GM12878 (cell line): ENCODE measurements around the gene SFSWAP. TPM values are rescaled to one million over a fixed set of nuclear protein-coding genes. Genes with fewer than 3 reads are reported as not detected.

Experiments used
- ATAC-seq: fragments of 200-7000 bp; cut with Tn5 transposase; 3 replicates; pipeline ENCODE4 v1.9.1; 2020; ENCODE audit warnings: mild to moderate bottlenecking, moderate library complexity
- Bru-seq: library from RNA; stranded (reverse); fragments of 400-500 nt; gene quantifications from one replicate; lab custom pipeline; 2021; lab: Mats Ljungman, UMichigan
- BruChase-seq, 2 experiments: library from RNA; stranded (reverse); fragments of 400-500 nt; gene quantifications; one replicate each; lab custom pipeline; 2021; lab: Mats Ljungman, UMichigan
- BruUV-seq: library from RNA; stranded (reverse); fragments of 400-500 nt; replicated peaks from 2 replicates; lab custom pipeline; 2021; lab: Mats Ljungman, UMichigan
- CTCF ChIA-PET: fragments of 300-600 bp; sonication (Branson Sonifier 250); formaldehyde crosslinking; extraction: SDS; loops from one replicate; lab custom pipeline; 2021; ENCODE audit warnings: inconsistent platforms; lab: Yijun Ruan, JAX
- POLR2A ChIA-PET: fragments of 350-600 bp; formaldehyde crosslinking; extraction: SDS; loops from one replicate; lab custom pipeline; 2021; ENCODE audit warnings: inconsistent platforms; lab: Charles Lee
- RAD21 ChIA-PET: fragments of 300-600 bp; sonication (Branson Sonifier 250); formaldehyde crosslinking; loops from one replicate; lab custom pipeline; 2023; ENCODE audit warnings: antibody characterized with exemption; ENCODE audit not compliant: unreplicated experiment; lab: Charles Lee
- SMC1A ChIA-PET: fragments of 300-600 bp; sonication (Branson Sonifier 250); formaldehyde crosslinking; loops from one replicate; lab custom pipeline; 2023; ENCODE audit not compliant: unreplicated experiment, uncharacterized antibody; lab: Charles Lee
- DNase-seq: peaks from one replicate; pipeline ENCODE4 v3.0.0-alpha.2; 2011; ENCODE audit warnings: low read depth, low spot score
- FAIRE-seq: peaks from 3 replicates; lab custom pipeline; 2011; peaks lifted over from hg19 to GRCh38; lab: Jason Lieb, UNC
- H2AFZ ChIP-seq: 2 replicates; pipeline ENCODE4 v1.6.0; 2011; ENCODE audit warnings: low read depth, low read length, control low read depth; ENCODE audit not compliant: control insufficient read depth
- H3K27ac ChIP-seq: 2 replicates; pipeline ENCODE4 v1.5.1; 2011; ENCODE audit warnings: control low read depth; ENCODE audit not compliant: control insufficient read depth, insufficient read depth
- H3K27me3 ChIP-seq, 2 experiments: replicated peaks in 1 of 2; 2 replicates each; pipeline versions ENCODE4 v1.6.0 to v1.6.1; 2011; ENCODE audit warnings: low read length in 1 of 2; ENCODE audit not compliant: control insufficient read depth in 2 of 2, insufficient read depth in 2 of 2
- H3K36me3 ChIP-seq, 2 experiments: 2 replicates each; pipeline ENCODE4 v1.5.1; 2011; ENCODE audit warnings: low read length in 1 of 2; ENCODE audit not compliant: control insufficient read depth in 2 of 2, insufficient read depth in 2 of 2
- H3K4me1 ChIP-seq: 2 replicates; pipeline ENCODE4 v1.6.1; 2011; ENCODE audit warnings: mild to moderate bottlenecking, low read length, moderate library complexity, mixed read lengths; ENCODE audit not compliant: control insufficient read depth, insufficient read depth
- H3K4me2 ChIP-seq: 2 replicates; pipeline ENCODE4 v1.6.0; 2011; ENCODE audit warnings: control low read depth; ENCODE audit not compliant: control insufficient read depth, insufficient read depth
- H3K4me3 ChIP-seq: fragments of 200-600 bp; sonication (generic); 2 replicates; pipeline ENCODE4 v1.5.1; 2016
- H3K79me2 ChIP-seq: 2 replicates; pipeline ENCODE4 v1.6.0; 2011; ENCODE audit warnings: low read length; ENCODE audit not compliant: control insufficient read depth, insufficient read depth
- H3K9ac ChIP-seq: 2 replicates; pipeline ENCODE4 v1.8.0; 2011; ENCODE audit warnings: low read length, control low read depth, mixed read lengths; ENCODE audit not compliant: control insufficient read depth, insufficient read depth
- H3K9me3 ChIP-seq: replicated peaks from 3 replicates; pipeline ENCODE4 v1.5.1; 2011; ENCODE audit warnings: mild to moderate bottlenecking, low read length; ENCODE audit not compliant: control insufficient read depth, insufficient read depth
- H4K20me1 ChIP-seq: 2 replicates; pipeline ENCODE4 v1.6.0; 2011; ENCODE audit not compliant: control insufficient read depth, insufficient read depth
- ATF2 ChIP-seq: IDR thresholded peaks from 2 replicates; pipeline ENCODE4 v1.6.1; 2012; ENCODE audit warnings: low read length, inconsistent platforms
- ATF3 ChIP-seq: IDR thresholded peaks from 2 replicates; pipeline ENCODE4 v1.6.1; 2011; ENCODE audit warnings: low read depth, mild to moderate bottlenecking, low read length, moderate library complexity, borderline replicate concordance; ENCODE audit errors: extremely low read depth
- BACH1 ChIP-seq: fragments of 450-650 bp; IDR thresholded peaks from 2 replicates; pipeline ENCODE4 v1.6.1; 2017; ENCODE audit warnings: mild to moderate bottlenecking, borderline replicate concordance
- BCLAF1 ChIP-seq: fragments of 450-650 bp; IDR thresholded peaks from 2 replicates; pipeline ENCODE4 v1.6.1; 2017; ENCODE audit warnings: antibody characterized with exemption, mild to moderate bottlenecking, moderate library complexity
- CREM ChIP-seq: IDR thresholded peaks from 2 replicates; pipeline ENCODE4 v1.6.1; 2014; ENCODE audit warnings: antibody characterized with exemption, low read depth
- KDM1A ChIP-seq: fragments of 200-600 bp; sonication (generic); IDR thresholded peaks from 2 replicates; pipeline ENCODE4 v1.6.1; 2016; ENCODE audit warnings: borderline replicate concordance
- KLF5 ChIP-seq: fragments of 450-650 bp; IDR thresholded peaks from 2 replicates; pipeline ENCODE4 v1.6.1; 2014; ENCODE audit warnings: mild to moderate bottlenecking; ENCODE audit not compliant: partially characterized antibody
- NBN ChIP-seq: fragments of 450-650 bp; IDR thresholded peaks from 2 replicates; pipeline ENCODE4 v1.6.1; 2016
- NR2F1 ChIP-seq: fragments of 450-650 bp; conservative IDR thresholded peaks from 2 replicates; pipeline ENCODE4 v1.6.1; 2017; ENCODE audit warnings: mild to moderate bottlenecking
- RB1 ChIP-seq: fragments of 450-650 bp; formaldehyde crosslinking; IDR thresholded peaks from 2 replicates; pipeline ENCODE4 v1.6.1; 2017; ENCODE audit warnings: mild to moderate bottlenecking, borderline replicate concordance
- SMARCA5 ChIP-seq: fragments of 450-650 bp; IDR thresholded peaks from 2 replicates; pipeline ENCODE4 v1.6.1; 2017; ENCODE audit warnings: mild to moderate bottlenecking
- SPI1 ChIP-seq: IDR thresholded peaks from 2 replicates; pipeline ENCODE4 v1.6.1; 2011; ENCODE audit warnings: low read depth, mild to moderate bottlenecking, low read length, moderate library complexity, borderline replicate concordance; ENCODE audit not compliant: insufficient read depth
- STAT1 ChIP-seq: fragments of 450-650 bp; conservative IDR thresholded peaks from 2 replicates; pipeline ENCODE4 v1.6.1; 2014; ENCODE audit warnings: antibody characterized with exemption, mild to moderate bottlenecking
- YBX1 ChIP-seq: fragments of 450-650 bp; IDR thresholded peaks from 2 replicates; pipeline ENCODE4 v1.6.1; 2016; ENCODE audit warnings: antibody characterized with exemption
- WGBS: methylation state at CpG from one replicate; pipeline ENCODE4 v1.1.6; 2016; ENCODE audit warnings: low lambda C conversion rate; ENCODE audit not compliant: insufficient replicate concordance, insufficient coverage; ENCODE audit errors: missing lambda C conversion rate; 5-methylcytosine and 5-hydroxymethylcytosine counted together
- in situ Hi-C: fragments of 300-500 bp; cut with MboI; formaldehyde crosslinking; loops from 9 replicates; pipeline ENCODE4 v1.14.3; 2018; ENCODE audit warnings: mixed read lengths
- intact Hi-C: fragments of 100-400 bp; cut with micrococcal nuclease; formaldehyde crosslinking; loops from one replicate; pipeline ENCODE4 v1.14.2; 2022; ENCODE audit not compliant: unreplicated experiment
- long read RNA-seq, 2 experiments: library from polyadenylated mRNA; unstranded; transcript quantifications; one replicate each; pipeline ENCODE4 v2.0.0, GENCODE V29; 2019 to 2020
- polyA minus RNA-seq, 3 experiments: library from RNA; depleted of rRNA, polyadenylated mRNA; stranded (reverse); fragments of >200 nt; gene quantifications; 2 replicates each; pipeline ENCODE4 v1.2.3, GENCODE V29; 2011
- polyA plus RNA-seq, 11 experiments: library from polyadenylated mRNA; depleted of rRNA in 4 of 11; unstranded in 6 of 11; stranded (reverse) in 5 of 11; fragments of >200 nt; fragmentation: Nextera tagmentation in 4 of 11; fragmentation: Illumina TruSeq in 1 of 11; extraction: Ambion mirVana in 4 of 11; extraction: Trizol in 1 of 11; gene quantifications; 1 replicate in 1 of 11; 2 replicates in 10 of 11; pipeline versions ENCODE4 v1.2.1 to v1.2.3, GENCODE V29; 2011 to 2016; ENCODE audit warnings: inconsistent platforms in 2 of 11, missing spikeins in 2 of 11, low read depth in 1 of 11
- total RNA-seq, 4 experiments: library from RNA; depleted of rRNA in 3 of 4; stranded (reverse); fragments of >200 nt in 3 of 4; fragmentation: Illumina TruSeq in 1 of 4; extraction: Trizol in 1 of 4; gene quantifications; 2 replicates each; pipeline versions ENCODE4 v1.2.1 to v1.2.3, GENCODE V29; 2013 to 2021

The SFSWAP gene
- total RNA-seq (2013; cell fraction: nucleolus; rRNA removed): 165 and 166 TPM in 2 replicates
- total RNA-seq (2014; rRNA removed) (29.7 and 31.7 TPM in 2 replicates), total RNA-seq (2014; rRNA removed; fragmentation: Illumina TruSeq; extraction: Trizol) (20.7 and 23.2 TPM in 2 replicates), total RNA-seq (2021) (44.1 and 48.6 TPM in 2 replicates), polyA plus RNA-seq (2011; rRNA removed) (11.9 and 17.4 TPM in 2 replicates), polyA plus RNA-seq (2014; fragmentation: Illumina TruSeq; extraction: Trizol) (28.4 and 33.2 TPM in 2 replicates), polyA plus RNA-seq (2014; fragmentation: Nextera tagmentation; extraction: Ambion mirVana) (1 to 10 TPM; 1.8 to 4.2 TPM), polyA plus RNA-seq (2014; rRNA removed) (31.9 and 35.7 TPM in 2 replicates), polyA plus RNA-seq (2016; fragmentation: Nextera tagmentation; extraction: Ambion mirVana) (10 to 100 TPM; 24.2 to 25.8 TPM), polyA minus RNA-seq (2011; rRNA and poly(A)+ RNA removed) (25.0 and 36.0 TPM in 2 replicates), Bru-seq, nascent RNA (percentile 86 among the genes with signal in this experiment), BruChase-seq, experiment 1, labeled RNA remaining after a 6-hour chase (percentile 88 among the genes with signal in this experiment), BruChase-seq, experiment 2, labeled RNA remaining after a 2-hour chase (percentile 87 among the genes with signal in this experiment)
- 10.3 TPM for polyA plus RNA-seq (2011; ENCODE audit: low read depth)
- 11.7 and 19.0 TPM in 2 replicates for polyA plus RNA-seq (2011; cell fraction: cytosol; rRNA removed)
- 122 and 189 TPM in 2 replicates for polyA plus RNA-seq (2011; cell fraction: nucleus; rRNA removed)
- 19.7 and 22.3 TPM in 2 replicates for polyA plus RNA-seq (2012)
- 15.7 and 17.8 TPM in 2 replicates for polyA minus RNA-seq (2011; cell fraction: cytosol; rRNA and poly(A)+ RNA removed)
- 42.0 and 87.4 TPM in 2 replicates for polyA minus RNA-seq (2011; cell fraction: nucleus; rRNA and poly(A)+ RNA removed)
- long read RNA-seq, experiment 1, partial matches to known transcripts: 5 of 8 reads
- long read RNA-seq, experiment 1, other reads (novel, unspliced or antisense): 2 of 8 reads
- long read RNA-seq, experiment 2, partial matches to known transcripts: 8 of 9 reads
- long read RNA-seq, experiment 2, other reads (novel, unspliced or antisense): 1 of 9 reads

- ChIA-PET SMC1A (no interaction called here), RAD21 (no interaction called here), CTCF (interaction anchor here (0.7 to 0.8 kb wide), 2 partner anchors 15 to 55 kb away, joined by 3 read pairs; no protein-coding TSS in a partner anchor), POLR2A (no interaction called here)
- intact Hi-C loops: no loop called here
- peak within 1 kb of the TSS; percentile 99 for H2AFZ ChIP-seq
- H3K36me3 ChIP-seq: peaks cover 3 to 18% of the 10 kb centered on the region in 2 experiments
- no peaks in the 10 kb centered on the region for H4K20me1 ChIP-seq
- H3K9ac ChIP-seq: peak within 1 kb of the TSS; percentile 91
- H3K4me2 ChIP-seq: peak within 1 kb of the TSS; percentile 94
- peak; percentile 48 for DNase-seq
- no peaks in the 10 kb centered on the region for H3K27me3 ChIP-seq
- peak within 1 kb of the TSS; percentile 99 for H3K27ac ChIP-seq
- peak within 1 kb of the TSS; percentile 83 for H3K4me3 ChIP-seq
- in situ Hi-C loops: no loop called here
- FAIRE-seq: peak; percentile 54
- no TSS peak for BruUV-seq
- H3K79me2 ChIP-seq: peaks cover 28% of the 10 kb centered on the region
- peaks cover 12% of the 10 kb centered on the region for H3K4me1 ChIP-seq
- H3K9me3 ChIP-seq: no peaks in the 10 kb centered on the region; the same call in 2 of the 3 replicates
- WGBS: under 1% methylated on average over 89 of the region's 90 CpGs
- peak; percentile 98 for ATAC-seq
- TF ChIP-seq BCLAF1 (no peak), YBX1 (no peak), RB1 (peak; percentile 91; the same call in 1 of the 2 replicates), NBN (no peak; the same call in 1 of the 2 replicates), ATF2 (no peak), KDM1A (no peak), NR2F1 (no peak), STAT1 (peak; percentile 86; the same call in 1 of the 2 replicates), ATF3 (no peak), CREM (peak; percentile 82), SPI1 (no peak), BACH1 (peak; percentile 60), KLF5 (peak; percentile 29), SMARCA5 (peak; percentile 19; the same call in 1 of the 2 replicates)
Measured at GRCh38 chr12:131710464-131711457, at the start of gene SFSWAP. SFSWAP (plus strand) TSS chr12:131711090; CDS start chr12:131711230, 140 bp downstream.
